TTC549 (cell line): Measurements from ENCODE around the gene NSMF.
"Not testable (repeated sequence)": the region's sequence is repeated elsewhere in the genome, so short reads cannot be mapped to it uniquely, and the experiment has no call there.

Experiments used
- FAIRE-seq: peaks from 2 replicates; lab custom pipeline; 2012; peaks lifted over from hg19 to GRCh38; lab: Jason Lieb, UNC

The NSMF gene

GRCh38 chr9:137477778-137478612 lies 18.9 kb upstream of the NSMF start:
- FAIRE-seq, result no peak

- no peak for FAIRE-seq
Observed at GRCh38 chr9:137476856-137477255, 17.7 kb upstream of the NSMF start.

GRCh38 chr9:137475666-137476065 lies 16.5 kb upstream of the NSMF start:
- no peak for FAIRE-seq

- FAIRE-seq, result no peak
Observed at GRCh38 chr9:137474271-137474670, 15.1 kb upstream of the NSMF start.

- FAIRE-seq, result no peak
Observed at GRCh38 chr9:137470785-137471184, 11.7 kb upstream of the NSMF start.

- no peak for FAIRE-seq
Observed at GRCh38 chr9:137467896-137468295, 8.8 kb upstream of the NSMF start.

- FAIRE-seq, result no peak
Observed at GRCh38 chr9:137467161-137467581, 8.0 kb upstream of the NSMF start.

- not testable (repeated sequence) for FAIRE-seq
Observed at GRCh38 chr9:137466389-137467085, 7.4 kb upstream of the NSMF start.

GRCh38 chr9:137465720-137466388 lies 6.7 kb upstream of the NSMF start:
- no peak for FAIRE-seq

- FAIRE-seq, result no peak
Observed at GRCh38 chr9:137465000-137465719, 6.0 kb upstream of the NSMF start.

- FAIRE-seq, result no peak
Observed at GRCh38 chr9:137464291-137464999, 5.3 kb upstream of the NSMF start.

- no peak for FAIRE-seq
Observed at GRCh38 chr9:137463931-137464290, 4.8 kb upstream of the NSMF start.

GRCh38 chr9:137462986-137463930 lies 4.1 kb upstream of the NSMF start:
- no peak for FAIRE-seq

GRCh38 chr9:137462396-137462985 lies 3.4 kb upstream of the NSMF start:
- FAIRE-seq, result no peak

- FAIRE-seq, result no peak
Observed at GRCh38 chr9:137461663-137462395, 2.7 kb upstream of the NSMF start.

GRCh38 chr9:137461316-137461662 lies 2.2 kb upstream of the NSMF start:
- FAIRE-seq, result no peak

- no peak for FAIRE-seq
Observed at GRCh38 chr9:137460363-137461315, 1.5 kb upstream of the NSMF start.

- FAIRE-seq, result no peak
Observed at GRCh38 chr9:137459601-137460362, 648 bp upstream of the NSMF start.
